Muscle of leg (tissue), 11 donors: ENCODE data around the gene S100A16. TPM values are rescaled to one million over a fixed set of nuclear protein-coding genes. Genes with fewer than 3 reads are reported as not detected.
A peak's percentile ranks its signal among the peaks of the same experiment; 100 is the strongest.
"Not testable (repeated sequence)": the region's sequence is repeated elsewhere in the genome, so short reads cannot be mapped to it uniquely, and the experiment has no call there.

Experiments
- DNase-seq: peaks from one replicate; pipeline ENCODE4 v3.0.0; 2013
- H3K27ac ChIP-seq: one replicate; pipeline ENCODE4 v1.5.1; 2013; ENCODE audit warnings: mild to moderate bottlenecking, low read length, control low read depth
- H3K27me3 ChIP-seq: one replicate; pipeline ENCODE4 v1.6.1; 2013; ENCODE audit warnings: low read length; ENCODE audit not compliant: control insufficient read depth, insufficient read depth
- H3K36me3 ChIP-seq: one replicate; pipeline ENCODE4 v1.6.1; 2013; ENCODE audit warnings: low read length; ENCODE audit not compliant: control insufficient read depth, insufficient read depth
- H3K4me1 ChIP-seq: one replicate; pipeline ENCODE4 v1.6.1; 2013; ENCODE audit warnings: low read length; ENCODE audit not compliant: control insufficient read depth, insufficient read depth
- H3K4me3 ChIP-seq: one replicate; pipeline ENCODE4 v1.5.1; 2013; ENCODE audit warnings: low read length, control low read depth
- H3K9me3 ChIP-seq: replicated peaks from 2 replicates; pipeline ENCODE4 v1.6.1; 2013; ENCODE audit warnings: low read depth, low read length; ENCODE audit not compliant: control insufficient read depth
- WGBS: methylation state at CpG from one replicate; pipeline ENCODE4 v1.1.5; 2013; ENCODE audit warnings: missing lambda C conversion rate; ENCODE audit not compliant: insufficient coverage; 5-methylcytosine and 5-hydroxymethylcytosine counted together
- polyA plus RNA-seq, 8 donors: library from polyadenylated mRNA; unstranded; fragments of 120-200 nt; gene quantifications; one replicate each; pipeline versions ENCODE4 v1.2.1 to v1.2.3, GENCODE V29; 2013; ENCODE audit warnings: inconsistent platforms in 1 of 8, low replicate concordance in 1 of 8; ENCODE audit not compliant: insufficient read length in 8 of 8, insufficient read depth in 1 of 8
- total RNA-seq: library from RNA; stranded (reverse); fragments of 120-200 nt; gene quantifications from one replicate; pipeline ENCODE4 v1.2.4, GENCODE V29; 2013

The S100A16 gene
- total and polyA plus RNA-seq, 9 donors = 45.1 to 77.3 (median 53.1) TPM

- H3K4me1 ChIP-seq = peaks cover 50% of the 10 kb centered on the region
- DNase-seq = peak; percentile 21
- H3K27me3 ChIP-seq = no peaks in the 10 kb centered on the region
- H3K27ac ChIP-seq = peak overlapping the region; percentile 18
- 62% methylated on average over 17 of the region's 22 CpGs for WGBS
- H3K9me3 ChIP-seq = no peaks in the 10 kb centered on the region
- no peaks in the 10 kb centered on the region for H3K36me3 ChIP-seq
- no peak overlapping the region for H3K4me3 ChIP-seq
Observed at GRCh38 chr1:153567621-153568366, 45.1 kb downstream of the S100A16 start.

GRCh38 chr1:153566414-153567371 lies 46.2 kb downstream of the S100A16 start:
- WGBS = 37% methylated on average over 12 of the region's 16 CpGs
- peak; percentile 93 for DNase-seq
- Histone ChIP-seq H3K4me1 (peaks cover 46% of the 10 kb centered on the region), H3K9me3 (no peaks in the 10 kb centered on the region), H3K27me3 (no peaks in the 10 kb centered on the region), H3K4me3 (no peak overlapping the region), H3K27ac (peak overlapping the region; percentile 91), H3K36me3 (no peaks in the 10 kb centered on the region)

GRCh38 chr1:153565529-153566374 lies 47.2 kb downstream of the S100A16 start, which contains the start of gene S100A2:
TSS of gene S100A2 (minus strand) at chr1:153565844. CDS start at chr1:153563877, 1,967 bp downstream.
- WGBS = 65% methylated on average over 6 of the region's 8 CpGs
- Histone ChIP-seq H3K36me3 (no peaks in the 10 kb centered on the region), H3K4me1 (peaks cover 46% of the 10 kb centered on the region), H3K4me3 (no peak within 1 kb of the TSS), H3K27me3 (no peaks in the 10 kb centered on the region), H3K27ac (peak within 1 kb of the TSS; percentile 91), H3K9me3 (no peaks in the 10 kb centered on the region)
- DNase-seq = peak; percentile 41

GRCh38 chr1:153563991-153564390 lies 48.9 kb downstream of the S100A16 start:
- H3K27ac ChIP-seq = no peak overlapping the region
- peaks cover 46% of the 10 kb centered on the region for H3K4me1 ChIP-seq
- H3K36me3 ChIP-seq = no peaks in the 10 kb centered on the region
- no peaks in the 10 kb centered on the region for H3K27me3 ChIP-seq
- DNase-seq = no peak
- WGBS = 90% methylated on average over 5 of the region's 7 CpGs
- H3K9me3 ChIP-seq = no peaks in the 10 kb centered on the region
- no peak overlapping the region for H3K4me3 ChIP-seq

GRCh38 chr1:153563483-153563901 lies 49.4 kb downstream of the S100A16 start:
- H3K27ac ChIP-seq = no peak overlapping the region
- H3K36me3 ChIP-seq = no peaks in the 10 kb centered on the region
- H3K27me3 ChIP-seq = no peaks in the 10 kb centered on the region
- DNase-seq = no peak
- peaks cover 43% of the 10 kb centered on the region for H3K4me1 ChIP-seq
- WGBS = 70% methylated on average over 5 of the region's 6 CpGs
- H3K9me3 ChIP-seq = no peaks in the 10 kb centered on the region
- H3K4me3 ChIP-seq = no peak overlapping the region

GRCh38 chr1:153562021-153562420 lies 50.9 kb downstream of the S100A16 start:
- not testable (repeated sequence) for H3K36me3 ChIP-seq, H3K9me3 ChIP-seq, H3K27me3 ChIP-seq, H3K27ac ChIP-seq, DNase-seq, H3K4me3 ChIP-seq
- H3K4me1 ChIP-seq = peaks cover 28% of the 10 kb centered on the region
- WGBS = no CpG with 5 or more reads among the region's 3 CpGs

- DNase-seq = no peak
- H3K4me1 ChIP-seq = peaks cover 23% of the 10 kb centered on the region
- no peaks in the 10 kb centered on the region for H3K27me3 ChIP-seq
- no peaks in the 10 kb centered on the region for H3K36me3 ChIP-seq
- H3K4me3 ChIP-seq = no peak overlapping the region
- 100% methylated on average over 3 of the region's 3 CpGs for WGBS
- no peak overlapping the region for H3K27ac ChIP-seq
- H3K9me3 ChIP-seq = no peaks in the 10 kb centered on the region
Observed at GRCh38 chr1:153561466-153561985, 51.4 kb downstream of the S100A16 start.

GRCh38 chr1:153560771-153561465 lies 52.0 kb downstream of the S100A16 start:
- no peak for DNase-seq
- Histone ChIP-seq H3K4me3 (no peak overlapping the region), H3K9me3 (no peaks in the 10 kb centered on the region), H3K36me3 (no peaks in the 10 kb centered on the region), H3K27ac (no peak overlapping the region), H3K4me1 (peaks cover 17% of the 10 kb centered on the region), H3K27me3 (no peaks in the 10 kb centered on the region)
- WGBS = 69% methylated on average over 5 of the region's 10 CpGs

GRCh38 chr1:153560241-153560640 lies 52.7 kb downstream of the S100A16 start:
- no peaks in the 10 kb centered on the region for H3K27me3 ChIP-seq
- peaks cover 10% of the 10 kb centered on the region for H3K4me1 ChIP-seq
- H3K9me3 ChIP-seq = no peaks in the 10 kb centered on the region
- H3K27ac ChIP-seq = no peak overlapping the region
- no peak for DNase-seq
- H3K36me3 ChIP-seq = no peaks in the 10 kb centered on the region
- WGBS = no CpG with 5 or more reads among the region's 2 CpGs
- H3K4me3 ChIP-seq = no peak overlapping the region
